GM21423 (cell line): ENCODE measurements around the gene SUPV3L1.

Experiments used
- ATAC-seq: cut with Tn5 transposase; IDR thresholded peaks from one replicate; pipeline ENCODE4 v1.9.1; 2021; ENCODE audit warnings: mild to moderate bottlenecking, moderate library complexity; ENCODE audit not compliant: unreplicated experiment

Gene SUPV3L1

DNA sequence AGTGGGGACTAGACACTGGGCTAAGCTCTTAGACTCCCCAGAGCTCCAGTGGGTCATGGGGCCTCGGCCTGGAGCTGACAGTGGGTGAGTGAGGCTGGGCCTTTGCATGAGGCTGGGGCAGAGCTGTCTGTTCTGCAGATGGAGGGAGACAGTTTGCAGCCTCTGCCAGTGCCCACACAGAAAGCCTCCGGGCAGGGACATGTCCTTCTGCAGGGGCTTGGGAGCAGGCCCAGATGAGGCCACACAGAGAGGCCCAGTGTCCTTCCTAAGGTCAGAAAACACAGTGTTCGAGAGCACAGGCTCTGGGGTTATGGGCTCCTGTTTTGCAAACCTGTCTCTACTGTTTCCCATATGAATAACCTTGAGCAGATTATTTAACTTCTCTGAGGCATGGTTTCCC is 73.1 kb downstream of the SUPV3L1 start:
- no peak for ATAC-seq

DNA sequence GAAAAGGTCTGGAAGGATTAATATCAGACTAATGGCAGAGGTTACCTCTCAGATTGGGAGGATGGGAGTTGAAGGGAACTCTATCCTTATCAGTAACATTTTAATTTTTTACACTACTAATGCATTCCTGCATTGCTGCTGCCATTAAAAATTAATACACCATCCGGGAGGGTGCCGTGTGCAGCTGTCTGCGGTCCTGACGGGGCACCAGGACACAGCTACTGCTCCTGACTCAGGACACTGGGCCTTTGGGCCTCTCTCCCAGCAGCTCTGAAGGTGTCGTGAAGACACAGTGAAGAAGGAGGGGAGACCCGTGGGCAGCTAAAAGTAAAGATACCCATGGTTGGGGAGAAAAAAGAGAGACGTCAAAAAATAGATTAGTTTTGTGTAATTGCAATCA is 74.8 kb downstream of the SUPV3L1 start:
- ATAC-seq, result no peak
